ENCODE data around the gene IGSF22.
"Not testable (repeated sequence)": the region's sequence is repeated elsewhere in the genome, so short reads cannot be mapped to it uniquely, and the experiment has no call there.

Gene IGSF22

DNA sequence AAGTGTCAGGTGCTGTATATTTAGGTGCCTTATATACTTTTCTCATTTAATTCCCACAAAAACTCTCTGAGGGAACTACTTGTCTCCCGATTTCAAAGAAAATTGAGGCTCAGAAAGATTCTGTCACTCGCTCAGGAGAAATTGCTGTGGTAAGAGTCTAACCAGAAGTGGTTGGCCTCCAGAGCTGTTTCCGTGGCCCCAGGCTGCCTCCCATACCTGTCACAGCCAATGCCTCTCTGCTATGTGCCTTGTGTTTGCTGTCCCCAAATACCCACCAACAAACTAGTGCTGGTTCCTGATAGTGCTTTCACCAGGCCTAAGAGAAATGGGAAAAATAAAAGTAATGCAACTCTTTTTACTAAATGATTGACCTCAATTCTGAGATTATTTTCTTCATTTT is 48.4 kb downstream of the IGSF22 start:
- DNase-seq = no peak

DNA sequence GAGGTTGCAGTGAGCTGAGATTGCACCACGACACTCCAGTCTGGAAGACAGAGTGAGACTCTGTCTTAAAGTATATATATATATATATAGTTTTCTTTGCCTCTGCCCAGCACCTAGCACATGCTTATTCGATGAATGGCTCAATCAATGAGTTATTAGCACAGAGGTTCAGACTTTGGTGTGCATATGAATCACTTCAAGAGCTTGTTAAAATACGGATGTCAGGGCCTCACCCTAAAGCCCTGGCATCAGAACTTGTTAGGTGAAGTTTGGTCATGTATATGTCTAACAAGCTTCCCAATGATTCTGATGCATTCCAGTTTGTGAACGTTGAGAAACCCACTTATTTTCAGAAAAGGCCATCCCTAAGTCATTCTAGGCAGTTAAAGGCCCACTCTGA is 49.2 kb downstream of the IGSF22 start:
- no peak for DNase-seq

DNA sequence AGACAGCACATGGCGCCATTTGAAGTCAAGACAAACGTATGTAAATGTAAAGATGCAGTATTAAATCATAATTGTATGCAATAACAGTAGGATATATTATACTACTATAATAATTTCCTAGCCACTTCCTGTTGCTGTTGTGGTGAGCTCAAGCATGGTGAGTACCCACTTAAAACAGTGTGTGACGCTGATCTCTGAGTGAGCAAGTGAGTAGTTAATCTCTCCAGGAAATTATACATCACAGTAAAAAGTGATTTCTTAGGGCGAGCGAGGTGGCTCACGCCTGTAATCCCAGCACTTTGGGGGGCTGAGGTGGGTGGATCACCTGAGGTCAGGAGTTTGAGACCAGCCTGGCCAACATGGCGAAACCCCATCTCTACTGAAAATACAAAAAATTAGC is 53.8 kb downstream of the IGSF22 start:
- not testable (repeated sequence) for DNase-seq

DNA sequence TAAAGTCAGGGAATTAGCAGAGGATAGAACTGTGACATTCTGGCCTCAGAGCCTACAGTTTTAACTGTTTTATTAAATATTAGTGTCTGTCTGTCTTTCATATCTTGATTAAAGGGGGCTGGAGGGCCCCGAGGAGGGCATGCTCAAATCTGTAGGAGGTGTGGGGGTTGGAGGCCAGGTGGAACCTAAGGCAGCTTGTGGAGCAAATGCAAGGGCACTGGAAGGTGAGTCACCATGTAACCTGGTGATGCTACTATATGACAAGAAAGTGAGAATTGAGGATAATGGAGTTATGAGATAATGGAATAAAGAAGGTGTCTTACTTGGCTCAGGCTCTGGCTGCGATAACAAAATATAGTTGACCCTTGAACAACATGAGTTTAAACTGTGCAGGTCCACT is 54.7 kb downstream of the IGSF22 start:
- DNase-seq = no peak

DNA sequence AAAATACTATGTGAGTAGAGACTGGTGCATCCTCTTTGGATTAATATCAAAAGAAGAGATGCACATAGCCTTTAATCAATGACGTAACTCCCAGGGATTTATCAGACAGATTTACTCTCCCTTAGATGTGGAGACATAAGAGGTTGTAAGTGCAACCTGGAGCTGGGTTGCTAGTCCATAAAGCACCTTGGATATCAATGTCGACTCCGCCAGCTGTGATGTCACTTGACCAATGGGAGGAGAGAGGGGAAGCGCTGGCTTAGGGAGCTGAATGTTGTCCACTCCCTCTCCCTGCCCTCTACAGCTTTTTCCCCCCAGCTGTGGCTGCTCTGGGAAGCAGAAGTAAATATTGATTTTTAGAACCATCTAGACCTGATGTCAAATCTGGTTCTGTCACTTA is 56.3 kb downstream of the IGSF22 start:
- no peak for DNase-seq

DNA sequence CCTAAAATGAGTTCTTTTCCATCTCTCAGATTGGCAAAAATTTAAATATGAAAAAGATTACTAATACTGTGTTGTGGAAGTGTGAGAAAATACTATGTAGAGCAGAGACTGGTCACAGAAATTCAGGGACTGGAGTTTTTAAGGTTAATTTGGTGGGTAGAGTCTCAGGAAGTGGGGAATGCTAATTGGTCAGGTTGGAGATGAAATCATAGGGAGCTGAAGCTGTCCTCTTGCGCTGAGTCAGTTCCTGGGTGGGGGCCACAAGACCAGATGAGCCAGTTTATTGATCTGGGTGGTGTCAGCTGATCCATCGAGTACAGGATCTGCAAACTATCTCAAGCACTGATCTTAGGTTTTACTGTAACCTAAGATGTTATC is 56.8 kb downstream of the IGSF22 start:
- no peak for DNase-seq

DNA sequence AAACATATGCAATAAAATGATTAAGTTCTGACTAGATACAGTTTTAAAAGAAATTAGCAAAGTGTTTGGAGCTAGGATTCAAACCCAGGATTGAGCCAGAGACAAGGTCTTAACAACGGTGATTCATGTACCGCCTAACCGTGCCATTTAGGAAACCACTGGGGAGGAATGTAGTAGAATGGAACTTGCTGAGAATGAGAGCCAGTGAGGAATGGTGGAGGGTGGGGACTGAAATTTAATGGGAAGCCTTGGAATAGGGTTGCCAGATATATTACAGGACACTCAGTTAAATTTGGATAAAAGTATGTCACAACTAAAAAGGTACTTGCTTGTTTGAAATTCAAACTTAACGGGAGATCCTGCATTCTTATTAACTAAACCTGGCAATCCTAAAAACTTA is 57.9 kb downstream of the IGSF22 start:
- no peak for DNase-seq

DNA sequence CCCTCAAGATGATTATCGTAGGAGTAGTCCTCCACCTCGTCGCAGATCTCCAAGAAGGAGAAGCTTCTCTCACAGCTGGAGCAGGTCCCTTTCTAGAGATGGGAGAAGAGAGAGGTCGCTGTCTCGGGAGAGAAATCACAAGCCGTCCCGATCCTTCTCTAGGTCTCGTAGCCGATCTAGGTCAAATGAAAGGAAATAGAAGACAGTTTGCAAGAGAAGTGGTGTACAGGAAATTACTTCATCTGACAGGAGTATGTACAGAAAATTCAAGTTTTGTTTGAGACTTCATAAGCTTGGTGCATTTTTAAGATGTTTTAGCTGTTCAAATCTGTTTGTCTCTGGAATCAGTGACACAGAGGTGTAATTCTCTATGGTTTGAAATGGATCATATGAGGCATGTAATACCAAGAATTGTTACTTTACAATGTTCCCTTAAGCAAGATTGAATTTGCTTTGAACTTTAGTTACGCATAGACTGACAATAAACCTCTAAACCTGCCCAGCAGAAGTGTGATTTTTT is 60.6 kb downstream of the IGSF22 start:
- not testable (repeated sequence) for DNase-seq

DNA sequence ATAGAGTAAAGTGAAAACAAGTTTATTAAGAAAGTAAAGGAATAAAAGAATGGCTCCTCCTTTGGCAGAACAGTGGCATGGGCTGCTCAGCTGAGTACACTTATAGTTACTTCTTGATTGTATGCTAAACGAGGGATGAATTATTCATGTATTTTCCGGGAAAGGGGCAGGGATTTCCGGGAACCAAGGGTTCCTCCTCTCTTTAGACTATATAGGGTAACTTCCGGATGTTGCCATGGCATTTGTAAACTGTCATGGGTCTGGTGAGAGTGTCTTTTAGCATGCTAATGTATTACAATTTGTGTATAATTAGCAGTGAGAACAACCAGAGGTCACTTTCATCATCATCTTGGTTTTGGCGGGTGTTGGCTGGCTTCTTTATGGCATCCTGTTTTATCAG is 68.3 kb downstream of the IGSF22 start:
- no peak for DNase-seq
